D341Med (cell line): Measurements from ENCODE around the gene TAF11L6.
"Not testable (repeated sequence)": the region's sequence is repeated elsewhere in the genome, so short reads cannot be mapped to it uniquely, and the experiment has no call there.

ENCODE experiments used
- DNase-seq: peaks from one replicate; pipeline ENCODE4 v3.0.0; 2012; ENCODE audit warnings: low spot score

The TAF11L6 gene

DNA sequence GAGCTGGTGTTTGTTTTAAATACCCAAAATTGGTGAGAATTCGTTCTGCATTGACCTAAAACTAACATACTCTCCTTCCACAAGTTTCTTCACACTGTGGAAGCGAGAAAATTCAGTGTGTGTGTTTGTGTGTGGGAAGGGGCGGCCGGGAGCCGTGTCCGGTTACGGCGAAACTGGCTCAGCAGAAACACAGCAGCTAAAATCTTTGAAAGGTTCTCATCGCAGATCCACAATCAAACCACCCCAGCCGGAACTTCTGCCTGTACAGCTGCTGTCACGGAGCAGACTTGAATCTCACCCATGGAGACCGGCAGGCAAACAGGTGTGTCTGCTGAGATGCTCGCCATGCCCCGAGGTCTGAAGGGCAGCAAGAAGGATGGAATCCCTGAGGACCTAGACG, at the start of gene TAF11L6:
TAF11L6 (plus strand) TSS at position 301 of the 400 bp plus-strand sequence.
- DNase-seq: not testable (repeated sequence)

DNA sequence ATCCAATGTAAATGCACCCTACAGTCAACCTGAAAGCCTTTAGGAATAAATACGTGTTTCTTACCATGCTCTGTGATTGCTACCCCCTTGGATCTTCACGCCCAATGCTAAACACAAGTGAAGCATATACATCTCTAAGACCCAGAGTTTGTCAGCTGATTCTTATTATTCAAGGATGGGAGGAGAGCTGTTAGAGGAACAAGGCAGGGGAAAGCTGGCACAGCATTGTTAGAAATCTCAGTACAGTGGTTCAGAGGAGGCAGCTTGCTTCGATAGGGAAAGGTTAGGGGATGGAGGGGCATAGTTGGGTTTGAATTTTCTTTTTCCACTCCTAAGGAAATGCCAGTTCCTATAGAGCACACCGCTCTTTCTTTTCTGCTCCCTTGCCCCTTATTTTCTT, 47.1 kb upstream of the TAF11L6 start:
- no peak for DNase-seq

DNA sequence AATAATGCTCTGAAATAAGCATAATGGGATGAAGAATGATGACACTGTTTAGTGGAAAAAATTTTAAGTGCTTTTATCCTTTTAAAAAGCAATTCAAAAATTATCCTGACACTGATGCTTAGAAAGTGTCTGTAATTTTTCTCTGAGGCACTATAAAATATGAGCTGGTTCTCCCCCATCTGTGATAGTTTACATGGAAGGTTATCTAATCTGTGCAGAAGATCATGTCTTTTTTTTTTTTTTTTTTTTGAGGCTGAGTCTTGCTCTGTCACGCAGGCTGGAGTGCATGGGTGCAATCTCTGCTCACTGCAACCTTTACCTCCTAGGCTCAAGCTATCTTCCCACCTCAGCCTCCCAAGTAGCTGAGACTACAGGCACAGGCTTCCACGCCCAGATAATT, 45.7 kb upstream of the TAF11L6 start:
- no peak for DNase-seq

DNA sequence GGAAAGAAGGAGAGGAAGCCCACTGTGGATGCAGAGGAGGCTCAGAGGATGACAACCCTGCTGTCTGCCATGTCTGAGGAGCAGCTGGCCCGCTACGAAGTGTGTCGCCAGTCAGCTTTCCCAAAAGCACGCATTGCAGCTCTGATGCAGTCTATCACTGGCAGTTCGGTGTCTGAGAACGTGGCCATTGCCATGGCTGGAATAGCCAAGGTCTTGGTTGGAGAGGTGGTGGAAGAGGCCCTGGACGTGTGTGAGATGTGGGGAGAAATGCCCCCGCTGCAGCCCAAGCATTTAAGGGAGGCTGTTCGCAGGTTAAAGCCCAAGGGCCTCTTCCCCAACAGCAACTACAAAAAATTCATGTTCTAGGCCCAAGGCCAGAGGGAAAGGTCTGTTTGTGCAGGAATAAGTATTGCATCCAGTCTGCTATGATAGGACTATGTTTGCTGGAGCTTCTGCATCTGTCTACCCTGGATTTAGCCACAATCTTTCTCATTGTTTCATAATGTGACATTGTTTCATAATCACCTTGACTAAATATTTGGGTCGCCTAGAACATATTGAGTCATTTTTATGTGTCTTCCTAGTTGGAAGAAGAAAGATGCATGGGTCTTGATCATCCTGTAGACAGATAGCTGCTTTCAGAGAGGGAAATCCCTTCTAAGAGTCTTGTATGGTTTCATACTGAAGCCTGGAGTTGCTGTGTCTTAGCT, 41.9 kb upstream of the TAF11L6 start:
- DNase-seq: not testable (repeated sequence)

DNA sequence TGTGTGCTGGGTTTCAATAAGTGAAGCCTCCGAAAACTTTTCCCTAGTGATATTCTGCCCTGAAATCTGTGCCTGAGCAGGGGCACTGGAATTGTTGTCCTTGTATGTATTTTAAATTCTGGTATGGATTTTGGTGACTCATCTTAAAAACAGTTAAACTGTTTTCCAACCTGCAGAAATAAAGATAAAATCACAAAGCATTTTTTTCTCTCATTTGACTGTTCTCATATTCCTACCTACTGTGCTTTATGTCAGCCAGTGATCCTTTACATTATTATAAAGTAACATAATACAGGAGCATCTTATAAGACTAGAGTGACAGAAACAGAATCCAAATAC, 41.3 kb upstream of the TAF11L6 start:
- no peak for DNase-seq

DNA sequence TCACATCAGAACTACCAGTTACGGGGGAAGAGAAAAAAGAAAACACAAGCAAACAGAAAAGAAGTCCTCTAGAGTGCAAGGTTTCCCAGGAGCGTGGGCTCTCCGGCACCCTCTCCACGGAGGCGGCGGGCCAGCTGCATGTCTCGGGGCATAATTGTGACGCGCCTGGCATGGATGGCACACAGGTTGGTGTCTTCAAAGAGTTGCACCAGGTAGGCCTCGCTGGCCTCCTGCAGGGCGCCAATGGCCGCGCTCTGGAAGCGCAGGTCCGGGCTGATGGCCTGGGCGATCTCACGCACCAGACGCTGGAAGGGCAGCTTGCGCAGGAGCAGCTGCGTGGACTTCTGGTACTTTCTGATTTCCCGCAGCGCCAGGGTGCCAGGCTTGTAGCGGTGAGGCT, 37.2 kb upstream of the TAF11L6 start:
- not testable (repeated sequence) for DNase-seq

DNA sequence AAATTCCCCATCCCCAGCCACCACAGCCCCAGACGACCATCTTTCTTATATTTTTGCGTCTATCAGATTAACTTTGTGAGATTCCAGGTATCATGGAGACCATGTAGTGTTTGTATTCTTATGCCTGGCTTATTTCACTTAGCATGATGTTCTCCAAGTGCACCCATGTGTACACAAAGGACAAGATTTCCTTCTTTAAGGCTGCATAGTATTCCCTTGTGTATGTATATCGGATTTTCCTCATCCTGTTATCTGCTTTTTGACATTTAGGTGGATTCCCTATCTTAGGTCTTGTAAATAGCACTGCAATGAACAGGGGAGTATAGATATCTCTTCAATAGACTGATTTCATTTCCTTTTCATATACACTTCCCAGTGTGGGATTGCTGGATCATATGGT, 35.7 kb upstream of the TAF11L6 start:
- DNase-seq: no peak

DNA sequence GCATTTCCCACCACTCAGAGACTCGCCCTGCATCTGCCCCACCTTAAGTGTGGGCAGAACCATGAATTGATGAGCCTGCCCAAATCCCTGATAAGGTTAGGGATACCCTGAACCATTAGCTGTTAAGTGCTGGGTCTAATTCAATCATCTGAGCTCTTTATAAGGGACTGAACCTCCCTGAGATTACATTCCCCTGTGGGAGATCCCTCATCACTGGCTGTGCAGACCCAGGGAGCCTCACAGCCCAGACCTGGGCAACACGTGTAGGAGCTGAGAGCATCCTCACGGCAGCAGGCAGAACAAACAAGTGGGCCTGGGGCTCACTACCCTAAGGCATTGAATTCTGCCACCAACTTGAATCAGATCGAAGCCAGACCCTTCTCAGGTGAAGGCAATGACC, 31.0 kb upstream of the TAF11L6 start:
- no peak for DNase-seq

DNA sequence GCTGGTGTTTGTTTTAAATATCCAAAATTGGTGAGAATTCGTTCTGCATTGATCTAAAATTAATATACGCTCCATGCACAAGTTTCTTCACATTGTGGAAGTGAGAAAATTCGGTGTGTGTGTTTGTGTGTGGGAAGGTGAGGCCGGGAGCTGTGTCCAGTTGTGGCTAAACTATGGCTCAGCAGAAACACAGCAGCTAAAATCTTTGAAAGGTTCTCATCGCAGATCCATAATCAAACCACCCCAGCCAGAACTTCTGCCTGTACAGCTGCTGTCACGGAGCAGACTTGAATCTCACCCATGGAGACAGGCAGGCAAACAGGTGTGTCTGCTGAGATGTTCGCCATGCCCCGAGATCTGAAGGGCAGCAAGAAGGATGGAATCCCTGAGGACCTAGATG, 30.5 kb upstream of the TAF11L6 start, which contains the start of gene TAF11L2:
TAF11L2 (plus strand) TSS at position 301 of the 400 bp plus-strand sequence.
- not testable (repeated sequence) for DNase-seq

DNA sequence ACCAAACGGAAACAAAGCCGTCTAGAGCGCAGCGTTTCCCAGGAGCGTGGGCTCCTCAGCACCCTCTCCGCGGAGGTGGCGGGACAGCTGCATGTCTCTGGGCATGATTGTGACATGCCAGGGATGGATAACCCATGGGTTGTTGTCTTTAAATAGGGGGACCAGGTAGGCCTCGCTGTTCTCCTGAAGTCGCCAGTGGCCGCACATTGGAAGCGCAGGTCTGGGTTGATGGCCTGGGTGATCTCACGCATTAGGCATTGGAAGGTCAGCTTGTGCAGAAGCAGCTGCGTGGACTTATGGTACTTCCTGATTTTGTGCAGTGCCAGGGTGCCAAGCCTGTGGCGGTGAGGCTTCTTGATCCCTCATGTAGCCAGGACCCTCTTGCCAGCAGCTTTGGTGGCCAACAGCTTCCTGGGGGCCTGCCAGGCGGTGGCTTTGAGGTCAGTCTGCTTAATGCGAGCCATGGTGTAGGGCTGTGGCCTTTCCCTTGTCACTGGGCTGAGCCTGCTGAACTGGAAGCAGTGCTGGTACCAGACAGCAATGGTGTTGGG, 16.6 kb upstream of the TAF11L6 start:
- no peak for DNase-seq

DNA sequence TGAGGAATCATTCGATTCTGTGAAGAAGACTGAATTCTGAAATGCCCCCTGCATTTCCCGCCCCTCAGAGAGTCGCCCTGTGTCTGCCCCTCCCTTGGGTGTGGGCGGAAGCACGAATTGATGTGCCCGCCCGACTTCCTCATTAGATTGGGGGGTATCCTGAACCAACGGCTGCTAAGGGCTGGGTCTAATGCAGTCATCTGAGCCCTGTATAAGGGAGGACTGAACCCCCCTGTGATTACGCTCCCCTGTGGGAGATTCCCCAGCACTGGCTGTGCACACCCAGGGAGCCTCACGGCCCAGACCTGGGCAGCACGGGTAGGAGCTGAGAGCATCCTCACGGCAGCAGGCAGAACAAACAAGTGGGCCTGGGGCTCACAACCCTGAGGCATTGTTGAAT, 10.9 kb upstream of the TAF11L6 start:
- not testable (repeated sequence) for DNase-seq

DNA sequence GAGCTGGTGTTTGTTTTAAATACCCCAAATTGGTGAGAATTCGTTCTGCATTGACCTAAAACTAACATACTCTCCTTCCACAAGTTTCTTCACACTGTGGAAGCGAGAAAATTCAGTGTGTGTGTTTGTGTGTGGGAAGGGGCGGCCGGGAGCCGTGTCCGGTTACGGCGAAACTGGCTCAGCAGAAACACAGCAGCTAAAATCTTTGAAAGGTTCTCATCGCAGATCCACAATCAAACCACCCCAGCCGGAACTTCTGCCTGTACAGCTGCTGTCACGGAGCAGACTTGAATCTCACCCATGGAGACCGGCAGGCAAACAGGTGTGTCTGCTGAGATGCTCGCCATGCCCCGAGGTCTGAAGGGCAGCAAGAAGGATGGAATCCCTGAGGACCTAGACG, 10.4 kb upstream of the TAF11L6 start, which contains the start of gene TAF11L3:
TAF11L3 (plus strand) TSS at position 301 of the 400 bp plus-strand sequence.
- not testable (repeated sequence) for DNase-seq

DNA sequence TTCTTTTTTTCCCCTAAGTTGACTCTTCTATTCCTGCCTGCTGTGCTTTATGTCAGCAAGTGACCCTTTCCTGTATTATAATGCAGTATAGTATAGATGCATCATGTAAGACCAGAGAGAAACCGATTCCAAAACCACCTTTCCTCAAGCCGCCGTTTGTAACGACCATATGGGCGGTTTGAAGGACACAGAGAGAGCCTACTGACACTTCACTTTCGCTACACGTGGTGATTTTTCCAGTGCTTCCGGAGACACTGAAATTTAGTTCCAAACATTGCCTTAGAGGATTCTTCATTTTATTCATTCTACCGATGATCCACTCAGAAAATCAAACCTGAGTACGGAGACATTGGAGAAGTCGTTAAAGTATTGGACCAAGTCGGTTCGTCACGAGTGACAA, 9.0 kb upstream of the TAF11L6 start:
- DNase-seq: not testable (repeated sequence)

DNA sequence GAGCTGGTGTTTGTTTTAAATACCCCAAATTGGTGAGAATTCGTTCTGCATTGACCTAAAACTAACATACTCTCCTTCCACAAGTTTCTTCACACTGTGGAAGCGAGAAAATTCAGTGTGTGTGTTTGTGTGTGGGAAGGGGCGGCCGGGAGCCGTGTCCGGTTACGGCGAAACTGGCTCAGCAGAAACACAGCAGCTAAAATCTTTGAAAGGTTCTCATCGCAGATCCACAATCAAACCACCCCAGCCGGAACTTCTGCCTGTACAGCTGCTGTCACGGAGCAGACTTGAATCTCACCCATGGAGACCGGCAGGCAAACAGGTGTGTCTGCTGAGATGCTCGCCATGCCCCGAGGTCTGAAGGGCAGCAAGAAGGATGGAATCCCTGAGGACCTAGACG, 7.0 kb upstream of the TAF11L6 start, which contains the start of gene TAF11L4:
TAF11L4 (plus strand) TSS at position 301 of the 400 bp plus-strand sequence.
- not testable (repeated sequence) for DNase-seq

DNA sequence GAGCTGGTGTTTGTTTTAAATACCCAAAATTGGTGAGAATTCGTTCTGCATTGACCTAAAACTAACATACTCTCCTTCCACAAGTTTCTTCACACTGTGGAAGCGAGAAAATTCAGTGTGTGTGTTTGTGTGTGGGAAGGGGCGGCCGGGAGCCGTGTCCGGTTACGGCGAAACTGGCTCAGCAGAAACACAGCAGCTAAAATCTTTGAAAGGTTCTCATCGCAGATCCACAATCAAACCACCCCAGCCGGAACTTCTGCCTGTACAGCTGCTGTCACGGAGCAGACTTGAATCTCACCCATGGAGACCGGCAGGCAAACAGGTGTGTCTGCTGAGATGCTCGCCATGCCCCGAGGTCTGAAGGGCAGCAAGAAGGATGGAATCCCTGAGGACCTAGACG, 3.5 kb upstream of the TAF11L6 start, which contains the start of gene TAF11L5:
TAF11L5 (plus strand) TSS at position 301 of the 400 bp plus-strand sequence.
- not testable (repeated sequence) for DNase-seq

DNA sequence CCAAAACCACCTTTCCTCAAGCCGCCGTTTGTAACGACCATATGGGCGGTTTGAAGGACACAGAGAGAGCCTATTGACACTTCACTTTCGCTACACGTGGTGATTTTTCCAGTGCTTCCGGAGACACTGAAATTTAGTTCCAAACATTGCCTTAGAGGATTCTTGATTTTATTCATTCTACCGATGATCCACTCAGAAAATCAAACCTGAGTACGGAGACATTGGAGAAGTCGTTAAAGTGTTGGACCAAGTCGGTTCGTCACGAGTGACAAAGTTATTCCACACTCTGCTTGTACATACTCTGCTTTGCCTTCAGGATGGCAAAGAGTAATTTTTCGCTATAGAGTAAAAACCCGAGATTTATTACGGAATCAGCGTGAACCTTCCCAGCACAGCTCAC, 2.0 kb upstream of the TAF11L6 start:
- not testable (repeated sequence) for DNase-seq
